ENCODE data around the gene KRT74.

GRCh38 chr12:52614381-52615207, 41.0 kb upstream of the KRT74 start:
- TF ChIP-seq, protein P1, sequence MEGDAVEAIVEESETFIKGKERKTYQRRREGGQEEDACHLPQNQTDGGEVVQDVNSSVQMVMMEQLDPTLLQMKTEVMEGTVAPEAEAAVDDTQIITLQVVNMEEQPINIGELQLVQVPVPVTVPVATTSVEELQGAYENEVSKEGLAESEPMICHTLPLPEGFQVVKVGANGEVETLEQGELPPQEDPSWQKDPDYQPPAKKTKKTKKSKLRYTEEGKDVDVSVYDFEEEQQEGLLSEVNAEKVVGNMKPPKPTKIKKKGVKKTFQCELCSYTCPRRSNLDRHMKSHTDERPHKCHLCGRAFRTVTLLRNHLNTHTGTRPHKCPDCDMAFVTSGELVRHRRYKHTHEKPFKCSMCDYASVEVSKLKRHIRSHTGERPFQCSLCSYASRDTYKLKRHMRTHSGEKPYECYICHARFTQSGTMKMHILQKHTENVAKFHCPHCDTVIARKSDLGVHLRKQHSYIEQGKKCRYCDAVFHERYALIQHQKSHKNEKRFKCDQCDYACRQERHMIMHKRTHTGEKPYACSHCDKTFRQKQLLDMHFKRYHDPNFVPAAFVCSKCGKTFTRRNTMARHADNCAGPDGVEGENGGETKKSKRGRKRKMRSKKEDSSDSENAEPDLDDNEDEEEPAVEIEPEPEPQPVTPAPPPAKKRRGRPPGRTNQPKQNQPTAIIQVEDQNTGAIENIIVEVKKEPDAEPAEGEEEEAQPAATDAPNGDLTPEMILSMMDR (IDR thresholded peaks at IDR 0.05) = no peak
- TF ChIP-seq, protein P2, sequence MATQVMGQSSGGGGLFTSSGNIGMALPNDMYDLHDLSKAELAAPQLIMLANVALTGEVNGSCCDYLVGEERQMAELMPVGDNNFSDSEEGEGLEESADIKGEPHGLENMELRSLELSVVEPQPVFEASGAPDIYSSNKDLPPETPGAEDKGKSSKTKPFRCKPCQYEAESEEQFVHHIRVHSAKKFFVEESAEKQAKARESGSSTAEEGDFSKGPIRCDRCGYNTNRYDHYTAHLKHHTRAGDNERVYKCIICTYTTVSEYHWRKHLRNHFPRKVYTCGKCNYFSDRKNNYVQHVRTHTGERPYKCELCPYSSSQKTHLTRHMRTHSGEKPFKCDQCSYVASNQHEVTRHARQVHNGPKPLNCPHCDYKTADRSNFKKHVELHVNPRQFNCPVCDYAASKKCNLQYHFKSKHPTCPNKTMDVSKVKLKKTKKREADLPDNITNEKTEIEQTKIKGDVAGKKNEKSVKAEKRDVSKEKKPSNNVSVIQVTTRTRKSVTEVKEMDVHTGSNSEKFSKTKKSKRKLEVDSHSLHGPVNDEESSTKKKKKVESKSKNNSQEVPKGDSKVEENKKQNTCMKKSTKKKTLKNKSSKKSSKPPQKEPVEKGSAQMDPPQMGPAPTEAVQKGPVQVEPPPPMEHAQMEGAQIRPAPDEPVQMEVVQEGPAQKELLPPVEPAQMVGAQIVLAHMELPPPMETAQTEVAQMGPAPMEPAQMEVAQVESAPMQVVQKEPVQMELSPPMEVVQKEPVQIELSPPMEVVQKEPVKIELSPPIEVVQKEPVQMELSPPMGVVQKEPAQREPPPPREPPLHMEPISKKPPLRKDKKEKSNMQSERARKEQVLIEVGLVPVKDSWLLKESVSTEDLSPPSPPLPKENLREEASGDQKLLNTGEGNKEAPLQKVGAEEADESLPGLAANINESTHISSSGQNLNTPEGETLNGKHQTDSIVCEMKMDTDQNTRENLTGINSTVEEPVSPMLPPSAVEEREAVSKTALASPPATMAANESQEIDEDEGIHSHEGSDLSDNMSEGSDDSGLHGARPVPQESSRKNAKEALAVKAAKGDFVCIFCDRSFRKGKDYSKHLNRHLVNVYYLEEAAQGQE (IDR thresholded peaks at IDR 0.05; ENCODE audit: insufficient read depth in 1 of 2, low read depth in 2 of 2, low read length in 1 of 2) = no peak
